OCI-LY3 (cell line): ENCODE measurements around the gene PLCB4.

Experiments
- CTCF ChIP-seq: fragments of 200-600, 300-600 bp; sonication (generic); IDR thresholded peaks from 2 replicates; pipeline ENCODE4 v1.5.1; 2014; ENCODE audit warnings: antibody characterized with exemption, low read length, low read depth
- EZH2phosphoT487 ChIP-seq: fragments of 200-600 bp; shearing (Covaris generic); IDR thresholded peaks from 2 replicates; pipeline ENCODE4 v1.6.1; 2018; ENCODE audit warnings: antibody characterized with exemption, mixed run types, low read depth

- TF ChIP-seq CTCF (no peak), EZH2phosphoT487 (no peak)
Observed at GRCh38 chr20:9300534-9300933, 231.6 kb downstream of the PLCB4 start.
